HG03575 (cell line): ENCODE measurements around the gene MRPL44.

Source experiments
- ATAC-seq: cut with Tn5 transposase; IDR thresholded peaks from one replicate; pipeline ENCODE4 v1.9.1; 2021; ENCODE audit not compliant: unreplicated experiment, insufficient number of reproducible peaks, low FRiP score; ENCODE audit errors: extremely low read depth

Gene MRPL44

GRCh38 chr2:223934870-223935269 is 22.4 kb upstream of the MRPL44 start:
- no peak for ATAC-seq

- no peak for ATAC-seq
Observed at GRCh38 chr2:223935459-223936125, 21.7 kb upstream of the MRPL44 start.

GRCh38 chr2:223936862-223937326 is 20.4 kb upstream of the MRPL44 start:
- ATAC-seq, result no peak

DNA sequence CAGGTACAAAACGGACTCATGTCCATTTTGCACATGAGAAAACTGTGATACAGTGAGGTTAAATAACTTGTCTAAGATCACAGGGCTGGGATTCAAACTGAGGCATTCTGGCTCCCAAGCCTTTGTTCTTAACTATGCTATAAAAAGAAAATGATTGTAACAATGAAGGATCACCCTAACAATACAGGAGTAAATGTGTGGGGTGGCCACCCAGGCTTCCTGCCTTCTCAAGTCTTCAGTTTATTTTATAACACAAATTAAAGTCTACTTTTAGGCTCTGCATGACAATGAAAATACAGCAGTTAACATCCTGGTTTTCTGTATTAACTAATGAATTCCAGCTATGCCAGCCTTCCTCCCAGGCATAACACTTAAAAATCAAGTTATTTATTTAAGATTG is 19.7 kb upstream of the MRPL44 start:
- ATAC-seq, result no peak

GRCh38 chr2:223939438-223939837 is 17.8 kb upstream of the MRPL44 start:
- peak; percentile 33 for ATAC-seq

GRCh38 chr2:223941579-223942277 is 15.5 kb upstream of the MRPL44 start:
- peak; percentile 57 for ATAC-seq

DNA sequence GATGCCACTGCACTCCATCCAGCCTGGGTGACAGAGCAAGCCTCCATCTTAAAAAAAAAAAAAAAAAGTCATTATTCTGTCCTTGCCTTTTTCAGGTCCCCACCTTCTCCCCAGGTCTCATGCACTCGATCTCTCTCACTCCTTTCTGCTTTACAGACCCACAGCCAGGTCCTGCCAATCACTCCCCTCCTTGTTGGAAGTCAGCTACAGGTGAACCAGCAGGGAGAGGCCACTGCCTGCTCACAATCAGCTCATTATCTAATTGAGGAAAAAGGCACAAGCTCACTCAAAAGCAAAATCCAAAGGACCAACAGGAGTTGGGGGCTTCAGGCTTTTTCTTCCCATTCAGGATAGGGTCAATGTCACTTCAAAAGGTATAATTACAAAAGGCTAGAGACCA is 14.1 kb upstream of the MRPL44 start:
- ATAC-seq, result no peak

- ATAC-seq, result no peak
Observed at GRCh38 chr2:223943561-223944008, 13.7 kb upstream of the MRPL44 start.

DNA sequence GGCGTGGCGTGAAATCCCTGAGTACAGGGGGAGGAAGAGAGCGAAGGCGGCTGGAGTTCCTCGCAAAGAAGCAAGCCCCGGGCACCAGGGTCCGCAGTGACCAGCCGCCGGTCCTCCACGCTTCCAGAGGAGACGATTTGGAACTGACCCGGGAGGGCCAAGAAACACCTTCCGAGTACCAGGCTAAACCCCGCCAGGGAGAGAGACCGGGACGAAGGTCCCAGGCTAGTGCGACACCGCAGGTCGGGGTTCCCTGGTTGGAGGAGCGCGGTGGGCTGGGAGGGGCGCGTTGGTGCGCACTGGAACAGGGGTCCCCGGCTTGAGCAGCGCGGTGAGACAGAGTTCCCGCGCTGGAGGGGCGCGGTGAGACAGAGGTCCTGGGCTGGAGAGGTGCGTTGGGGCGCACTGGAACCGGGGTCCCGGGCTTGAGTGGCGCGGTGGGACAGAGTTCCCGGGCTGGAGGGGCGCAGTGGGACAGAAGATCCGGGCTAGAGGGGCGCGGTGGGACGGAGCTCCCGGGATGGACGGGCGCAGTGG is 13.0 kb upstream of the MRPL44 start:
- no peak for ATAC-seq

GRCh38 chr2:223944703-223945531 is 12.3 kb upstream of the MRPL44 start, which contains the start of gene WDFY1:
WDFY1 (minus strand) TSS chr2:223945335; CDS start chr2:223945284, 51 bp downstream.
- peak; percentile 39 for ATAC-seq

- no peak for ATAC-seq
Observed at GRCh38 chr2:223945755-223946154, 11.5 kb upstream of the MRPL44 start.

GRCh38 chr2:223947711-223948205 is 9.5 kb upstream of the MRPL44 start:
- ATAC-seq, result no peak

DNA sequence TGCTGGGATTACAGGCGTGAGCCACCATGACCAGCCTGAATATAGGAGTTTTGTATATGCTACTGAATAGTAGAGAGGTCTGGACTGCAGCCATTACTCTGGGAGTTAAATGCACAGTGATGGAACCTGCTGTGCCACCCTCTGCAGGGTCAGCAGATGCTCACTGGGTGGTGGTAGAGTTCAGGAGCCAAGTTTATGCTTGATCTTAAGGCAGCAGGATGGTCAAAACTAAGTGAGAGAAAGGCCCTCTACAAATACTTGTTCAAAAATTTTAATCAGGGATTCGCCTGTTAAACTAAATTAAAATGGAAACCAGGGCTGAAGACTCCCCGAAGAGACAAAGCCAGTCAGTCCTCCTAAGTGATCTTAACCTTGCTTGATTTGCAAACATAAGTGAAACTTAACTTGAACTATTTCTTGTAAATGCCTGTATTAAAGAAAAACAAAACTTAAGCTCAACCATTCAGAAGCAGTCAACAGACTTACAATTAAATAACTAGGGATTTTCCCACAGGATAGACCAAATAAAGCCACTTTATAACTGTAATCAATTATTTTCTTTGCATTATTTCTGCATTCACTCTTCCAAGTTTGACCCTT is 7.9 kb upstream of the MRPL44 start:
- no peak for ATAC-seq

GRCh38 chr2:223950448-223951347 is 6.6 kb upstream of the MRPL44 start:
- no peak for ATAC-seq

DNA sequence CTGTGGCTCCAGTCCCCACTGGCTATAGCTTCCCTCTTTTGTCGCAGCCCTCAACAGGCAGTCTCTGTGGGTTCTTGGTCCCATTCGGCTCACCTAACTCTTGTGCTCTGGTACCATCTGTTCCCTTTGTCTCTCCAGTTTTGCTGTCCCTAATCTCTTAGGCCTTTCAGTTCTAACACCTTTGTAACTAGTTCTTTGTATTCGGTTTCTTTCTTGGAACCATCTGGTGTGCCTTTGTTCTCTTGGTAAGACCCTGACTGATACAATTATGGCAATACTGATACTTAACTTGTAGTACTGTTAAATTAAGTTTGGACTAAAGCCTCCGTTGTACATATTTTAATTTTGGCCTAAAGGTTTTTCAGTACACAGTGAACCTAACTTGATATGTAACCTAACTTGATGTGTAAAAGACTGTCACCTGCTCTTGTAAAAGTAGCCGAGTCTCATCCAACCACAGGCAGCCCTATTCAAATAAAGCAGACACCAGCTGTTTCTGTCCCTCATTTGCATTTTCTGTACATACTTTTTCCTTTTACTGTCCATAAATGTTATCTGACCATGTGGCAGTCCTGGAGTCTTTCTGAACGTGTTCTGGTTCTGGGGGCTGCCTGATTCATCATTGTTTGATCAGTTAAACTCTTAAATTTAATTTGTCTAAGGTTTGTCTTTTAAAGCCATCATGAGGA is 4.8 kb upstream of the MRPL44 start:
- peak; percentile 39 for ATAC-seq

GRCh38 chr2:223954401-223954800 is 2.9 kb upstream of the MRPL44 start:
- no peak for ATAC-seq

DNA sequence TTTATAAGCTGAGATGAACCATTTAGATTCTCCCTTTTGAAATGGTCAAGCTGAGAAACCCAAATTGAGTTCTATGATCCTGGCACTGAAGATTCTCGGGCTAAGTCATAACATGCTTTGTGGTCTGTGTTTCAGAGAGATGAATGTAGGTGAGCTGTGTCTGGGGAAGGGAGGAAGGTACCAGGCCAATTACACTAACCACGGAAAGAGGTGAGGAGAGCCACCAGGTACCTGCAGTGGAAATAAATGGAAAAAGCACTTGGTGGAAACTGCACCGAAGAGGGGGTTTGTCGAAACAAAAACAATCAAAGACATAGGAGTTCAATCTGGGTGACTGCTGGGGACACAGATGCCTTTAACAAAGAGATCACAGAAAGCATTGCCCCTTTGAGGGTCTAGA is 963 bp upstream of the MRPL44 start:
- ATAC-seq, result peak; percentile 24
